Tibial nerve (tissue), 4 donors: Measurements from ENCODE around the gene SHB. TPM values are rescaled to one million over a fixed set of nuclear protein-coding genes. Genes with fewer than 3 reads are reported as not detected.

ENCODE experiments used
- DNase-seq, 2 donors: peaks; one replicate each; pipeline ENCODE4 v3.0.0-alpha.2; 2019; ENCODE audit warnings: low spot score in 2 of 2
- H3K27ac ChIP-seq, 4 donors: fragments of 200-600 bp; sonication (generic) in 3 of 4; one replicate each; pipeline ENCODE4 v1.5.1; 2017 to 2019; ENCODE audit warnings: mild to moderate bottlenecking in 1 of 4
- H3K27me3 ChIP-seq, 2 donors: fragments of 200-600 bp; sonication (generic) in 1 of 2; one replicate each; pipeline versions ENCODE4 v1.5.1 to v1.6.0; 2017 to 2019
- H3K36me3 ChIP-seq, 3 donors: fragments of 200-600 bp; sonication (generic); one replicate each; pipeline ENCODE4 v1.5.1; 2018 to 2019
- H3K4me1 ChIP-seq, 4 donors: fragments of 200-600 bp; sonication (generic) in 3 of 4; one replicate each; pipeline ENCODE4 v1.5.1; 2017 to 2019
- H3K4me3 ChIP-seq, 4 donors: fragments of 200-600 bp; sonication (generic) in 3 of 4; one replicate each; pipeline ENCODE4 v1.5.1; 2017 to 2019; ENCODE audit warnings: mild to moderate bottlenecking in 1 of 4, moderate library complexity in 1 of 4
- H3K9me3 ChIP-seq, 4 donors: fragments of 200-600 bp; sonication (generic) in 3 of 4; one replicate each; pipeline ENCODE4 v1.5.1; 2017 to 2019
- CTCF ChIP-seq, 5 experiments: fragments of 200-600 bp in 3 of 5; fragments of 450-650 bp in 2 of 5; sonication (generic) in 3 of 5; IDR thresholded peaks; one replicate each; pipeline ENCODE4 v1.5.1; 2016 to 2019; ENCODE audit warnings: antibody characterized with exemption in 5 of 5, mild to moderate bottlenecking in 3 of 5, moderate library complexity in 2 of 5
- EP300 ChIP-seq, 2 donors: sonication (generic); formaldehyde crosslinking; IDR thresholded peaks; one replicate each; pipeline ENCODE4 v1.6.1; 2017; ENCODE audit warnings: antibody characterized with exemption in 2 of 2, mild to moderate bottlenecking in 1 of 2
- POLR2A ChIP-seq, 2 donors: fragments of 450-650 bp; IDR thresholded peaks; one replicate each; pipeline ENCODE4 v1.6.1; 2017; ENCODE audit warnings: antibody characterized with exemption in 2 of 2, mild to moderate bottlenecking in 2 of 2, moderate library complexity in 2 of 2
- WGBS, 2 donors: methylation state at CpG; one replicate each; pipeline ENCODE4 v1.1.5; 2018; 5-methylcytosine and 5-hydroxymethylcytosine counted together
- total RNA-seq, 4 donors: library from RNA; depleted of rRNA; stranded (reverse); fragments of >200 nt; gene quantifications; one replicate each; pipeline ENCODE4 v1.1.0, GENCODE V29; 2016

The SHB gene
- total RNA-seq, 4 donors from 2014 or later = 6.3 to 15.9 (median 11.6) TPM

- Histone ChIP-seq H3K27ac (no peak overlapping the region), H3K36me3 (no peaks in the 10 kb centered on the region), H3K27me3 (no peaks in the 10 kb centered on the region), H3K9me3 (no peaks in the 10 kb centered on the region), H3K4me1 (peaks cover 0 to 31% (median 9%) of the 10 kb centered on the region in 4 donors), H3K4me3 (no peak overlapping the region)
- 76 to 77% methylated on average over 21 of the region's 21 CpGs for WGBS, 2 donors
- DNase-seq = no peak
- TF ChIP-seq CTCF (IDR thresholded peaks at IDR 0.05) = no peak
- no peak for TF ChIP-seq EP300 (IDR thresholded peaks at IDR 0.05)
- TF ChIP-seq POLR2A (IDR thresholded peaks at IDR 0.05) = no peak
Observed at GRCh38 chr9:38041564-38042243, 27.3 kb downstream of the SHB start.

- H3K4me1 ChIP-seq = peaks cover 0 to 45% (median 14%) of the 10 kb centered on the region in 4 donors
- H3K27me3 ChIP-seq = no peaks in the 10 kb centered on the region
- no peaks in the 10 kb centered on the region for H3K36me3 ChIP-seq
- TF ChIP-seq POLR2A (IDR thresholded peaks at IDR 0.05) (no peak), EP300 (IDR thresholded peaks at IDR 0.05) (no peak), CTCF (IDR thresholded peaks at IDR 0.05) (no peak)
- DNase-seq = no peak
- H3K4me3 ChIP-seq = no peak overlapping the region
- H3K27ac ChIP-seq = peak overlapping the region in 2 of 4 donors; percentile 68 to 70
- 83 to 92% methylated on average over 20 to 21 of the region's 21 CpGs for WGBS, 2 donors
- no peaks in the 10 kb centered on the region for H3K9me3 ChIP-seq
Observed at GRCh38 chr9:38039907-38040682, 28.9 kb downstream of the SHB start.

- DNase-seq = no peak
- Histone ChIP-seq H3K4me1 (peaks cover 0 to 45% (median 14%) of the 10 kb centered on the region in 4 donors), H3K27me3 (no peaks in the 10 kb centered on the region), H3K27ac (peak overlapping the region in 3 of 4 donors; percentile 4 to 70 (median 68)), H3K4me3 (no peak overlapping the region), H3K9me3 (no peaks in the 10 kb centered on the region), H3K36me3 (no peaks in the 10 kb centered on the region)
- 46 to 62% methylated on average over 16 of the region's 16 CpGs for WGBS, 2 donors
- no peak for TF ChIP-seq EP300 (IDR thresholded peaks at IDR 0.05)
- TF ChIP-seq CTCF (IDR thresholded peaks at IDR 0.05) = no peak
- no peak for TF ChIP-seq POLR2A (IDR thresholded peaks at IDR 0.05)
Observed at GRCh38 chr9:38039090-38039906, 29.7 kb downstream of the SHB start.

GRCh38 chr9:38038307-38039089 is 30.5 kb downstream of the SHB start:
- H3K27me3 ChIP-seq = no peaks in the 10 kb centered on the region
- TF ChIP-seq CTCF (IDR thresholded peaks at IDR 0.05) (no peak), EP300 (IDR thresholded peaks at IDR 0.05) (no peak), POLR2A (IDR thresholded peaks at IDR 0.05) (no peak)
- H3K36me3 ChIP-seq = no peaks in the 10 kb centered on the region
- H3K9me3 ChIP-seq = no peaks in the 10 kb centered on the region
- peaks cover 0 to 45% (median 14%) of the 10 kb centered on the region in 4 donors for H3K4me1 ChIP-seq
- DNase-seq = no peak
- WGBS, 2 donors = 66 to 71% methylated on average over 15 of the region's 15 CpGs
- H3K4me3 ChIP-seq = no peak overlapping the region
- H3K27ac ChIP-seq = peak overlapping the region in 3 of 4 donors; percentile 4 to 70 (median 68)
